HCT116 (cell line): ENCODE results near the gene ZNF292. TPM values are rescaled to one million over a fixed set of nuclear protein-coding genes. Genes with fewer than 3 reads are reported as not detected.

Experiments used
- ATAC-seq: fragments of 200-7000 bp; cut with Tn5 transposase; 2 replicates; pipeline ENCODE4 v1.9.1; 2020; ENCODE audit warnings: mild to moderate bottlenecking, moderate library complexity
- BruUV-seq: library from RNA; stranded (reverse); fragments of 400-500 nt; replicated peaks from 2 replicates; lab custom pipeline; 2021; lab: Mats Ljungman, UMichigan
- CTCF ChIA-PET: fragments of 300-600 bp; sonication (Branson Sonifier 250); formaldehyde crosslinking; loops from one replicate; lab custom pipeline; 2021; ENCODE audit warnings: antibody characterized with exemption; lab: Charles Lee
- POLR2A ChIA-PET: fragments of 300-600, 350-600 bp; sonication (Branson Sonifier 250); formaldehyde crosslinking; loops from one replicate; lab custom pipeline; 2021; ENCODE audit warnings: antibody characterized with exemption; lab: Charles Lee
- RAD21 ChIA-PET, 2 experiments: fragments of 300-600 bp; sonication (Branson Sonifier 250); formaldehyde crosslinking; loops; one replicate each; lab custom pipeline; 2023; ENCODE audit warnings: low total read pairs in 2 of 2; ENCODE audit not compliant: uncharacterized antibody in 2 of 2, unreplicated experiment in 2 of 2, low non-redundant PET in 1 of 2; lab: Charles Lee
- DNase-seq: peaks from one replicate; pipeline ENCODE4 v3.0.0-alpha.2; 2010; ENCODE audit warnings: low read depth, low spot score
- H2AFZ ChIP-seq: fragments of 200-600 bp; shearing (Covaris generic), sonication (generic); 2 replicates; pipeline ENCODE4 v1.6.1; 2017; ENCODE audit warnings: low read depth, mixed run types, mixed read lengths, antibody characterized with exemption, low read length; ENCODE audit not compliant: poor library complexity, severe bottlenecking
- H3K27ac ChIP-seq: 2 replicates; pipeline ENCODE4 v1.5.1; 2012; ENCODE audit warnings: low read depth, low read length
- H3K27me3 ChIP-seq: fragments of 200-600 bp; sonication (generic); 2 replicates; pipeline ENCODE4 v1.6.1; 2016; ENCODE audit warnings: mixed run types, low read length, mixed read lengths; ENCODE audit not compliant: insufficient read depth
- H3K36me3 ChIP-seq, 2 experiments: fragments of 200-500 bp in 1 of 2; fragments of 200-600 bp in 1 of 2; sonication (Bioruptor generic) in 1 of 2; sonication (generic) in 1 of 2; 2 replicates each; pipeline versions ENCODE4 v1.5.1 to v1.6.1; 2014 to 2016; ENCODE audit warnings: low read length in 2 of 2, inconsistent platforms in 1 of 2, mixed read lengths in 1 of 2, mixed run types in 1 of 2; ENCODE audit not compliant: insufficient read depth in 2 of 2, control insufficient read depth in 1 of 2
- H3K4me1 ChIP-seq, 2 experiments: fragments of 200-600 bp in 1 of 2; sonication (generic) in 1 of 2; 2 replicates each; pipeline versions ENCODE4 v1.5.1 to v1.6.1; 2012 to 2017; ENCODE audit warnings: low read length in 2 of 2, inconsistent platforms in 1 of 2, mild to moderate bottlenecking in 1 of 2, mixed read lengths in 1 of 2, mixed run types in 1 of 2, moderate library complexity in 1 of 2; ENCODE audit not compliant: insufficient read depth in 2 of 2, control insufficient read depth in 1 of 2
- H3K4me2 ChIP-seq: fragments of 200-600 bp; sonication (generic); 2 replicates; pipeline ENCODE4 v1.6.1; 2017; ENCODE audit warnings: mixed run types, low read length, mixed read lengths
- H3K4me3 ChIP-seq, 2 experiments: fragments of 200-600 bp in 1 of 2; sonication (generic) in 1 of 2; replicated peaks in 1 of 2; 2 replicates each; pipeline ENCODE4 v1.5.1; 2011 to 2016; ENCODE audit warnings: low read length in 2 of 2, control low read depth in 1 of 2, low read depth in 1 of 2, mild to moderate bottlenecking in 1 of 2, mixed read lengths in 1 of 2, mixed run types in 1 of 2
- H3K79me2 ChIP-seq: fragments of 200-600 bp; sonication (generic); 2 replicates; pipeline ENCODE4 v1.6.1; 2017; ENCODE audit warnings: mild to moderate bottlenecking, mixed run types, low read length, moderate library complexity, mixed read lengths; ENCODE audit not compliant: insufficient read depth
- H3K9ac ChIP-seq: fragments of 200-600 bp; sonication (generic); 2 replicates; pipeline ENCODE4 v1.6.1; 2016; ENCODE audit warnings: low read length, mixed read lengths
- H3K9me2 ChIP-seq: fragments of 200-600 bp; sonication (generic), shearing (Covaris generic); 2 replicates; pipeline ENCODE4 v1.6.1; 2017; ENCODE audit warnings: mixed run types, mild to moderate bottlenecking, moderate library complexity; ENCODE audit not compliant: insufficient read depth
- H3K9me3 ChIP-seq, 2 experiments: fragments of 200-500 bp in 1 of 2; fragments of 200-600 bp in 1 of 2; sonication (Bioruptor generic) in 1 of 2; sonication (generic) in 1 of 2; 2 replicates each; pipeline ENCODE4 v1.6.1; 2014 to 2017; ENCODE audit warnings: low read length in 2 of 2, mixed read lengths in 2 of 2, inconsistent platforms in 1 of 2, low read depth in 1 of 2, mild to moderate bottlenecking in 1 of 2, mixed run types in 1 of 2, moderate library complexity in 1 of 2; ENCODE audit not compliant: control insufficient read depth in 1 of 2, insufficient read depth in 1 of 2
- H4K20me1 ChIP-seq: fragments of 200-600 bp; sonication (generic), shearing (Covaris generic); 2 replicates; pipeline ENCODE4 v1.6.1; 2017; ENCODE audit warnings: mixed run types, mild to moderate bottlenecking, moderate library complexity; ENCODE audit not compliant: insufficient read depth
- CBX3 ChIP-seq: IDR thresholded peaks from 2 replicates; pipeline ENCODE4 v1.6.1; 2012; ENCODE audit warnings: low read depth
- CEBPB ChIP-seq: IDR thresholded peaks from 2 replicates; pipeline ENCODE4 v1.6.1; 2012; ENCODE audit warnings: low read depth
- ELF1 ChIP-seq: IDR thresholded peaks from 2 replicates; pipeline ENCODE4 v1.6.1; 2012; ENCODE audit warnings: low read depth, borderline replicate concordance
- EZH2 ChIP-seq: fragments of 200-600 bp; sonication (generic); IDR thresholded peaks from 2 replicates; pipeline ENCODE4 v1.6.1; 2017; ENCODE audit warnings: antibody characterized with exemption, mixed run types
- EZH2phosphoT487 ChIP-seq: fragments of 200-600 bp; IDR thresholded peaks from 2 replicates; pipeline ENCODE4 v1.6.1; 2018; ENCODE audit warnings: antibody characterized with exemption, borderline replicate concordance
- JUND ChIP-seq: IDR thresholded peaks from 2 replicates; pipeline ENCODE4 v1.6.1; 2012
- MAX ChIP-seq: IDR thresholded peaks from 2 replicates; pipeline ENCODE4 v1.6.1; 2012
- POLR2AphosphoS5 ChIP-seq: IDR thresholded peaks from 2 replicates; pipeline ENCODE4 v1.6.1; 2011; ENCODE audit warnings: mild to moderate bottlenecking, low read depth, low read length, moderate library complexity
- RAD21 ChIP-seq: IDR thresholded peaks from 2 replicates; pipeline ENCODE4 v1.6.1; 2012; ENCODE audit warnings: low read depth, mild to moderate bottlenecking
- SRF ChIP-seq: IDR thresholded peaks from 2 replicates; pipeline ENCODE4 v1.6.1; 2012; ENCODE audit warnings: low read depth
- ZBTB33 ChIP-seq: IDR thresholded peaks from 2 replicates; pipeline ENCODE4 v1.6.1; 2011; ENCODE audit warnings: mild to moderate bottlenecking, low read length, moderate library complexity; ENCODE audit not compliant: insufficient replicate concordance; ENCODE audit errors: extremely low read depth
- ZNF274 ChIP-seq: fragments of 200-500 bp; sonication (Bioruptor generic); IDR thresholded peaks from 2 replicates; pipeline ENCODE4 v1.6.1; 2014; ENCODE audit warnings: mild to moderate bottlenecking, low read depth, low read length, inconsistent platforms
- intact Hi-C: fragments of 100-400 bp; cut with micrococcal nuclease; formaldehyde crosslinking; loops from 2 replicates; pipeline ENCODE4 v1.10.0; 2022
- total RNA-seq: library from RNA; stranded (reverse); gene quantifications from one replicate; pipeline ENCODE4 v1.2.1, GENCODE V29; 2021; ENCODE audit not compliant: unreplicated experiment

The ZNF292 gene
- total RNA-seq, 1 experiment from 2014 or later: 35.3 TPM

- Histone ChIP-seq H3K9ac (no peak overlapping the region), H3K27me3 (no peaks in the 10 kb centered on the region), H3K9me2 (no peaks in the 10 kb centered on the region), H3K4me3 (no peak overlapping the region), H3K4me1 (no peaks in the 10 kb centered on the region), H3K36me3 (no peaks in the 10 kb centered on the region), H3K79me2 (peaks cover 96% of the 10 kb centered on the region), H4K20me1 (peaks cover 6% of the 10 kb centered on the region; the same call in 1 of the 2 replicates), H3K9me3 (no peaks in the 10 kb centered on the region), H3K27ac (no peak overlapping the region), H3K4me2 (no peak overlapping the region), H2AFZ (no peak overlapping the region)
- ChIA-PET POLR2A (no interaction called here), CTCF (no interaction called here), RAD21 (no interaction called here)
- intact Hi-C loops: no loop called here
- DNase-seq (no peak), ATAC-seq (no peak)
- BruUV-seq: no TSS peak
- TF ChIP-seq CEBPB (no peak), ZNF274 (no peak), MAX (no peak), SRF (no peak), ELF1 (no peak), EZH2 (no peak), ZBTB33 (no peak), POLR2AphosphoS5 (no peak), RAD21 (no peak), JUND (no peak), EZH2phosphoT487 (no peak), CBX3 (no peak)
Measured at GRCh38 chr6:87184762-87185250, 29.4 kb downstream of the ZNF292 start.
